Adrenal gland (tissue), 12 donors: ENCODE data around the gene SYMPK. TPM values are rescaled to one million over a fixed set of nuclear protein-coding genes. Genes with fewer than 3 reads are reported as not detected.

Source experiments
- DNase-seq, 7 donors: peaks; one replicate each; pipeline ENCODE4 v3.0.0-alpha.2; 2019 to 2020
- H3K27ac ChIP-seq, 5 donors: fragments of 200-600 bp; sonication (generic) in 4 of 5; 1 replicate in 3 of 5; 2 replicates in 2 of 5; pipeline versions ENCODE4 v1.5.1 to v1.8.0; 2016 to 2020; ENCODE audit warnings: mild to moderate bottlenecking in 1 of 5
- H3K27me3 ChIP-seq: fragments of 200-600 bp; 2 replicates; pipeline ENCODE4 v1.8.0; 2021
- H3K36me3 ChIP-seq, 2 donors: fragments of 200-600 bp; replicated peaks in 1 of 2; 1 replicate in 1 of 2; 2 replicates in 1 of 2; pipeline versions ENCODE4 v1.5.1 to v1.8.0; 2018 to 2022
- H3K4me1 ChIP-seq, 2 donors: fragments of 200-600 bp; replicated peaks in 1 of 2; 1 replicate in 1 of 2; 2 replicates in 1 of 2; pipeline versions ENCODE4 v1.5.1 to v1.8.0; 2018 to 2021
- H3K4me3 ChIP-seq, 4 donors: fragments of 200-600 bp; sonication (generic) in 3 of 4; one replicate each; pipeline ENCODE4 v1.5.1; 2016 to 2018
- H3K9me3 ChIP-seq, 3 donors: fragments of 200-600 bp; sonication (generic) in 1 of 3; replicated peaks in 1 of 3; 1 replicate in 2 of 3; 2 replicates in 1 of 3; pipeline versions ENCODE4 v1.5.1 to v1.8.0; 2016 to 2021
- CTCF ChIP-seq, 6 experiments: fragments of 450-650 bp in 4 of 6; fragments of 200-600 bp in 2 of 6; sonication (generic) in 1 of 6; IDR thresholded peaks; 1 replicate in 5 of 6; 2 replicates in 1 of 6; pipeline versions ENCODE4 v1.5.1 to v1.8.0; 2016 to 2021; ENCODE audit warnings: antibody characterized with exemption in 6 of 6, mild to moderate bottlenecking in 2 of 6, moderate library complexity in 1 of 6
- POLR2A ChIP-seq, 2 donors: fragments of 450-650 bp; IDR thresholded peaks; one replicate each; pipeline ENCODE4 v1.6.1; 2017; ENCODE audit warnings: antibody characterized with exemption in 2 of 2, mild to moderate bottlenecking in 2 of 2, moderate library complexity in 1 of 2
- WGBS, 4 donors: extraction: QIAGEN DNeasy Blood & Tissue Kit in 2 of 4; methylation state at CpG; one replicate each; pipeline versions ENCODE4 v1.1.5 to v1.1.7; 2013 to 2017; 5-methylcytosine and 5-hydroxymethylcytosine counted together
- intact Hi-C, 2 donors: fragments of 100-400 bp; cut with DNase I; formaldehyde crosslinking; loops; one replicate each; pipeline versions ENCODE4 v1.14.1 to v1.15.0; 2022 to 2023
- polyA plus RNA-seq, 3 donors: library from polyadenylated mRNA; stranded (reverse); fragments of 200-250 nt in 2 of 3; fragments of 350-450 nt in 1 of 3; fragmentation: Illumina TruSeq in 1 of 3; extraction: RNeasy Lipid Tissue Mini Kit (QIAGEN cat#74804) in 1 of 3; gene quantifications; one replicate each; pipeline ENCODE4 v1.2.3, GENCODE V29; 2013 to 2014
- total RNA-seq, 9 donors: library from RNA; depleted of rRNA in 4 of 9; stranded (reverse); fragments of >200 nt in 4 of 9; fragments of 120-200 nt in 1 of 9; fragmentation: NEBNext Ultra II Directional in 1 of 9; extraction: Animal tissue kit (Norgen Biotek cat#: 25700) in 1 of 9; gene quantifications; one replicate each; pipeline versions ENCODE4 v1.1.0 to v1.2.4, GENCODE V29; 2013 to 2023
- donor health status: healthy with polysubstance abuse.
- donor health status: Bipolar disorder and iron deficiency.
- donor health status: DM: yes; HTN: yes; CAD: no.
- donor health status: DM: no; HTN: no; CAD: no.
- donor health status: DM: no; HTN: no; CAD: no.
- donor health status: DM: yes; HTN: yes; CAD: no.

The SYMPK gene
- total and polyA plus RNA-seq, 12 donors = 32.2 to 313 (median 51.2) TPM

DNA sequence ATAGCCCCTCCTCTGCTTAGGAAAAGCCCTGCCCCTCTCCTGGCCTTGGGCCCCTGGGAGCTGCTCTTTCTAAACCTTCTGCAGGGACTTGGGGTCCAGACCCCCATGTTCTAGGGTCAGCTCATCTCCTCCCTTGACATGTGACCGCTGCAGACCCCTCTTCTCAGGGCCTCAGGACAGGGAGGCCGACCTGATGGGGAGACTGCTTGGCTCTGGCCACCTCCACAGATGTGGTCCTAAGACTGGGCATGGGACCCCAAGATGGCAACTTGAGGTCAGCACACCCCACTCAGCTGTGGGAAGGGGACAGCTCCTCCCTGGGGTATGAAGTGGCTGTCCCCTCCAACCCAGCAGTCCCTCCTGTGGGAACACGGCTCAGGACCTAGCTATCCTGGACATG, 90.0 kb downstream of the SYMPK start:
- intact Hi-C loops = no loop called here
- Histone ChIP-seq H3K27me3 (no peaks in the 10 kb centered on the region), H3K4me3 (no peak overlapping the region), H3K9me3 (no peaks in the 10 kb centered on the region), H3K4me1 (peaks cover 0 to 10% of the 10 kb centered on the region in 2 donors), H3K36me3 (peaks cover 0 to 32% of the 10 kb centered on the region in 2 donors), H3K27ac (peak overlapping the region in 2 of 5 donors; percentile 90 to 92)
- TF ChIP-seq POLR2A (IDR thresholded peaks at IDR 0.05) = no peak
- TF ChIP-seq CTCF (IDR thresholded peaks at IDR 0.05) = no peak
- WGBS, 4 donors = 86 to 100% (median 96%) methylated on average over 2 to 3 of the region's 3 CpGs; no CpG with 5 or more reads in 1 of the 4 donors
- DNase-seq = no peak

DNA sequence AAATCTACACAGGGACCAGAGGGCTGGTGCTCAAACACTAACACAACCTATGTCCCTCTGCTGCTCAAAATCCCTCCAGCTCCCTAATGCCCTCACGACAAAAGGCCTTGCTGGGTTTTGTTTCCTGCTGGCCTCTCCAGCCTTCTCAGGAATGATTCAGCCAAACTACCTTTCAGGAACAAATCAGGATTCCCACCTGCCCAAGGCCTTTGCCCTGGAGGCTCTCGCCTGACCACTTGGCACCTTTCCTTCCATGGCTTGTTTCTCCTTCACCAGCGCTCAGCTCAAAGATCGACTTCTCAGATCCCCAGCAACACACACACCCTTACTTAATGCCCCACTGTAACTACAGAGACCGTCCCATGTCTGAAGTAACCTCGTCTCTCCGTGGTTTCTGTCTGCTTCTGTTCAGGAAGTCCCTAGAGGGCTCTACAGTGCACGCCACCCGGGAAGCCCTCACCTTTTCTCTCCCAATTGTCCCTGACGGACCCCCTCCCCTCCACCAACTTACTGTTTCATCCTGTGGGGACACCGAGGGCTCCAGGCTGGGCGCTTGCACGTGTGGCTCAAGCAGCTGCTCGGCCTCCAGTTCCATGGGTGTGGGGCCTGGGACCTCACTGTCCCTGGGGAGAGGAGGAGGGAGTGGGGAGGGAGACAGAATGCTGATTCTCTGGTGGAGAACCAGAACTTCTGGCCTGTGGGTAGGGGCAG, 90.7 kb downstream of the SYMPK start:
- TF ChIP-seq POLR2A (IDR thresholded peaks at IDR 0.05) (no peak), CTCF (IDR thresholded peaks at IDR 0.05) (no peak)
- H3K27ac ChIP-seq = peak overlapping the region in 3 of 5 donors; percentile 83 to 92 (median 90)
- H3K27me3 ChIP-seq = no peaks in the 10 kb centered on the region
- peaks cover 0 to 26% of the 10 kb centered on the region in 2 donors for H3K36me3 ChIP-seq
- intact Hi-C loops = no loop called here
- WGBS, 4 donors = 67 to 72% (median 70%) methylated on average over 14 of the region's 14 CpGs
- peak in 1 of 7 donors; percentile 48 for DNase-seq
- no peak overlapping the region for H3K4me3 ChIP-seq
- H3K4me1 ChIP-seq = peaks cover 0 to 10% of the 10 kb centered on the region in 2 donors
- H3K9me3 ChIP-seq = no peaks in the 10 kb centered on the region

- no peak overlapping the region for H3K4me3 ChIP-seq
- H3K36me3 ChIP-seq = peaks cover 0 to 17% of the 10 kb centered on the region in 2 donors
- TF ChIP-seq CTCF (IDR thresholded peaks at IDR 0.05) (no peak), POLR2A (IDR thresholded peaks at IDR 0.05) (peak in 1 of 2 donors; percentile 20)
- WGBS, 4 donors = 70 to 84% (median 80%) methylated on average over 12 to 46 of the region's 46 CpGs
- intact Hi-C loops = no loop called here
- no peaks in the 10 kb centered on the region for H3K27me3 ChIP-seq
- H3K4me1 ChIP-seq = peaks cover 7 to 16% of the 10 kb centered on the region in 2 donors
- no peaks in the 10 kb centered on the region for H3K9me3 ChIP-seq
- peak in 6 of 7 donors; percentile 42 to 73 (median 57) for DNase-seq
- H3K27ac ChIP-seq = peak overlapping the region in 4 of 5 donors; percentile 75 to 92 (median 86)
Measured at GRCh38 chr19:45771311-45771933, 91.5 kb downstream of the SYMPK start.
